HCT116 (cell line): Measurements from ENCODE around the gene CMIP. TPM values are rescaled to one million over a fixed set of nuclear protein-coding genes. Genes with fewer than 3 reads are reported as not detected.

Experiments used
- ATAC-seq: fragments of 200-7000 bp; cut with Tn5 transposase; 2 replicates; pipeline ENCODE4 v1.9.1; 2020; ENCODE audit warnings: mild to moderate bottlenecking, moderate library complexity
- BruUV-seq: library from RNA; stranded (reverse); fragments of 400-500 nt; replicated peaks from 2 replicates; lab custom pipeline; 2021; lab: Mats Ljungman, UMichigan
- CTCF ChIA-PET: fragments of 300-600 bp; sonication (Branson Sonifier 250); formaldehyde crosslinking; loops from one replicate; lab custom pipeline; 2021; ENCODE audit warnings: antibody characterized with exemption; lab: Charles Lee
- POLR2A ChIA-PET: fragments of 300-600, 350-600 bp; sonication (Branson Sonifier 250); formaldehyde crosslinking; loops from one replicate; lab custom pipeline; 2021; ENCODE audit warnings: antibody characterized with exemption; lab: Charles Lee
- RAD21 ChIA-PET, 2 experiments: fragments of 300-600 bp; sonication (Branson Sonifier 250); formaldehyde crosslinking; loops; one replicate each; lab custom pipeline; 2023; ENCODE audit warnings: low total read pairs in 2 of 2; ENCODE audit not compliant: uncharacterized antibody in 2 of 2, unreplicated experiment in 2 of 2, low non-redundant PET in 1 of 2; lab: Charles Lee
- DNase-seq: peaks from one replicate; pipeline ENCODE4 v3.0.0-alpha.2; 2010; ENCODE audit warnings: low read depth, low spot score
- H2AFZ ChIP-seq: fragments of 200-600 bp; shearing (Covaris generic), sonication (generic); 2 replicates; pipeline ENCODE4 v1.6.1; 2017; ENCODE audit warnings: low read depth, mixed run types, mixed read lengths, antibody characterized with exemption, low read length; ENCODE audit not compliant: poor library complexity, severe bottlenecking
- H3K27ac ChIP-seq: 2 replicates; pipeline ENCODE4 v1.5.1; 2012; ENCODE audit warnings: low read depth, low read length
- H3K27me3 ChIP-seq: fragments of 200-600 bp; sonication (generic); 2 replicates; pipeline ENCODE4 v1.6.1; 2016; ENCODE audit warnings: mixed run types, low read length, mixed read lengths; ENCODE audit not compliant: insufficient read depth
- H3K36me3 ChIP-seq, 2 experiments: fragments of 200-500 bp in 1 of 2; fragments of 200-600 bp in 1 of 2; sonication (Bioruptor generic) in 1 of 2; sonication (generic) in 1 of 2; 2 replicates each; pipeline versions ENCODE4 v1.5.1 to v1.6.1; 2014 to 2016; ENCODE audit warnings: low read length in 2 of 2, inconsistent platforms in 1 of 2, mixed read lengths in 1 of 2, mixed run types in 1 of 2; ENCODE audit not compliant: insufficient read depth in 2 of 2, control insufficient read depth in 1 of 2
- H3K4me1 ChIP-seq, 2 experiments: fragments of 200-600 bp in 1 of 2; sonication (generic) in 1 of 2; 2 replicates each; pipeline versions ENCODE4 v1.5.1 to v1.6.1; 2012 to 2017; ENCODE audit warnings: low read length in 2 of 2, inconsistent platforms in 1 of 2, mild to moderate bottlenecking in 1 of 2, mixed read lengths in 1 of 2, mixed run types in 1 of 2, moderate library complexity in 1 of 2; ENCODE audit not compliant: insufficient read depth in 2 of 2, control insufficient read depth in 1 of 2
- H3K4me2 ChIP-seq: fragments of 200-600 bp; sonication (generic); 2 replicates; pipeline ENCODE4 v1.6.1; 2017; ENCODE audit warnings: mixed run types, low read length, mixed read lengths
- H3K4me3 ChIP-seq, 2 experiments: fragments of 200-600 bp in 1 of 2; sonication (generic) in 1 of 2; replicated peaks in 1 of 2; 2 replicates each; pipeline ENCODE4 v1.5.1; 2011 to 2016; ENCODE audit warnings: low read length in 2 of 2, control low read depth in 1 of 2, low read depth in 1 of 2, mild to moderate bottlenecking in 1 of 2, mixed read lengths in 1 of 2, mixed run types in 1 of 2
- H3K79me2 ChIP-seq: fragments of 200-600 bp; sonication (generic); 2 replicates; pipeline ENCODE4 v1.6.1; 2017; ENCODE audit warnings: mild to moderate bottlenecking, mixed run types, low read length, moderate library complexity, mixed read lengths; ENCODE audit not compliant: insufficient read depth
- H3K9ac ChIP-seq: fragments of 200-600 bp; sonication (generic); 2 replicates; pipeline ENCODE4 v1.6.1; 2016; ENCODE audit warnings: low read length, mixed read lengths
- H3K9me2 ChIP-seq: fragments of 200-600 bp; sonication (generic), shearing (Covaris generic); 2 replicates; pipeline ENCODE4 v1.6.1; 2017; ENCODE audit warnings: mixed run types, mild to moderate bottlenecking, moderate library complexity; ENCODE audit not compliant: insufficient read depth
- H3K9me3 ChIP-seq, 2 experiments: fragments of 200-500 bp in 1 of 2; fragments of 200-600 bp in 1 of 2; sonication (Bioruptor generic) in 1 of 2; sonication (generic) in 1 of 2; 2 replicates each; pipeline ENCODE4 v1.6.1; 2014 to 2017; ENCODE audit warnings: low read length in 2 of 2, mixed read lengths in 2 of 2, inconsistent platforms in 1 of 2, low read depth in 1 of 2, mild to moderate bottlenecking in 1 of 2, mixed run types in 1 of 2, moderate library complexity in 1 of 2; ENCODE audit not compliant: control insufficient read depth in 1 of 2, insufficient read depth in 1 of 2
- H4K20me1 ChIP-seq: fragments of 200-600 bp; sonication (generic), shearing (Covaris generic); 2 replicates; pipeline ENCODE4 v1.6.1; 2017; ENCODE audit warnings: mixed run types, mild to moderate bottlenecking, moderate library complexity; ENCODE audit not compliant: insufficient read depth
- CBX3 ChIP-seq: IDR thresholded peaks from 2 replicates; pipeline ENCODE4 v1.6.1; 2012; ENCODE audit warnings: low read depth
- EZH2 ChIP-seq: fragments of 200-600 bp; sonication (generic); IDR thresholded peaks from 2 replicates; pipeline ENCODE4 v1.6.1; 2017; ENCODE audit warnings: antibody characterized with exemption, mixed run types
- JUND ChIP-seq: IDR thresholded peaks from 2 replicates; pipeline ENCODE4 v1.6.1; 2012
- POLR2A ChIP-seq: IDR thresholded peaks from 2 replicates; pipeline ENCODE4 v1.7.0; 2011; ENCODE audit warnings: borderline replicate concordance; ENCODE audit not compliant: insufficient read depth, insufficient read length; ENCODE audit errors: extremely low read depth
- SP1 ChIP-seq: IDR thresholded peaks from 2 replicates; pipeline ENCODE4 v1.6.1; 2012; ENCODE audit warnings: low read depth
- SRF ChIP-seq: IDR thresholded peaks from 2 replicates; pipeline ENCODE4 v1.6.1; 2012; ENCODE audit warnings: low read depth
- YY1 ChIP-seq: IDR thresholded peaks from 2 replicates; pipeline ENCODE4 v1.6.1; 2011; ENCODE audit warnings: low read length, low read depth, moderate library complexity, mild to moderate bottlenecking; ENCODE audit not compliant: insufficient replicate concordance; ENCODE audit errors: extremely low read depth
- intact Hi-C: fragments of 100-400 bp; cut with micrococcal nuclease; formaldehyde crosslinking; loops from 2 replicates; pipeline ENCODE4 v1.10.0; 2022
- total RNA-seq: library from RNA; stranded (reverse); gene quantifications from one replicate; pipeline ENCODE4 v1.2.1, GENCODE V29; 2021; ENCODE audit not compliant: unreplicated experiment

Gene CMIP
- total RNA-seq, 1 experiment from 2014 or later: 64.6 TPM

DNA sequence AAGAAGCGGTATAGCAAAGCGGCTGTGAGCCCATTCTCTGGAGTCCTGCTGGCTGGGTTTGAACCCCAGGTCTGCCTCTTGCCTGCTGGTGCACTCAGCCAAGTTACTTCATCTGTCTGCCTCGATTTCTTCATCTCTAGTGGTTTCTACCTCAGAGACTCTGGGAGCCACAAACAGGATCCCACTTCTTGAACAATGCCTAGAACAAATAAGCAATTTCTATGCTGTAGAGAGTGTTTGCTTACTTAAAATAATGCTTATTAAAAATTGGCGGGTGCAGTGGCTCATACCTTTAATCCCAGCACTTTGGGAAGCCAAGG is 75.5 kb downstream of the CMIP start:
- POLR2A ChIA-PET: interaction anchor here (1.1 kb wide), 1 partner anchor 26 kb away, joined by 3 read pairs; no protein-coding TSS in a partner anchor

DNA sequence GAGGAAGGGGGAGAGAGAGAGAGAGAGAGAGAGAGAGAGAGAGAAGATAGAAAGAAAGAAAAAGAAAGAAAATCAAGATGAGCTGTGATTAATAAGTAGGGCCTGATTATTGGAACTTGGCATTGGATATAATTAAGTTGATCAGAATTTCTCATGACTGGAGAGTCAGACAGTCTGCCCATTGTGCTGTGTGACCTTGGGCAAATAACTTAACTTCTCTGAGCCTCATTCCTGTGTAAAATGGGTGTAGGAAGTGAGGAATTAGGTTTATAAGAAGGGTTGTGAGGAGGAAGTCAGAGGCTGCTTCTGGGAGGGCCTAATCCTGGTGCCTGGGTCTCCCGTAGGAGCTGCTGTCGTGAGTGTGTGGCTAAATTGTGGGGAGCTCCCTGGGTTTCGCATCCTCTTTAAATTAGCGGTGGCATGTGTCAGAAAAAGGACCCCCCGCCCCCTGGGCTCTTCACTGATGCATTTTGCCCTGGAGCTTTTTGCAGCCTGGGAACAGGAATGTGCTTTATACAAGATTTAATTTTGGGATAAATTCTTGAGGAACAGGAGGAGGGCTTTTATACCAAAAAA is 76.0 kb downstream of the CMIP start:
- POLR2A ChIA-PET: interaction anchor here (1.1 kb wide), 1 partner anchor 27 kb away, joined by 3 read pairs; no protein-coding TSS in a partner anchor
- no peak for TF ChIP-seq POLR2A
- no peak for TF ChIP-seq SP1
- TF ChIP-seq SRF: no peak
- RAD21 ChIA-PET: no interaction called here
- ATAC-seq: no peak
- no peaks in the 10 kb centered on the region for H3K9me3 ChIP-seq
- H3K36me3 ChIP-seq: peaks cover 0 to 8% of the 10 kb centered on the region in 2 experiments; a peak in 1 of 4 replicates
- no peaks in the 10 kb centered on the region for H3K9me2 ChIP-seq
- BruUV-seq: no TSS peak
- H3K4me1 ChIP-seq: peaks cover 53 to 83% of the 10 kb centered on the region in 2 experiments
- H3K27ac ChIP-seq: no peak overlapping the region
- CTCF ChIA-PET: no interaction called here
- no peak overlapping the region for H2AFZ ChIP-seq
- H3K27me3 ChIP-seq: no peaks in the 10 kb centered on the region
- no peak overlapping the region for H3K9ac ChIP-seq
- intact Hi-C loops: no loop called here
- peaks cover 94% of the 10 kb centered on the region for H3K79me2 ChIP-seq
- DNase-seq: no peak
- no peak overlapping the region for H3K4me3 ChIP-seq
- H3K4me2 ChIP-seq: no peak overlapping the region
- no peaks in the 10 kb centered on the region; the same call in 1 of the 2 replicates for H4K20me1 ChIP-seq

More for the DNA sequence above, 75.5 kb downstream of the CMIP start:
- no peak overlapping the region for H2AFZ ChIP-seq
- no peak overlapping the region for H3K9ac ChIP-seq
- H3K9me3 ChIP-seq: no peaks in the 10 kb centered on the region
- no peaks in the 10 kb centered on the region for H3K9me2 ChIP-seq
- H3K27me3 ChIP-seq: no peaks in the 10 kb centered on the region
- DNase-seq (no peak), ATAC-seq (no peak)
- TF ChIP-seq CBX3: no peak
- TF ChIP-seq JUND: no peak
- no peak for TF ChIP-seq SP1
- no peak for TF ChIP-seq YY1
- TF ChIP-seq EZH2: no peak
- no peak overlapping the region for H3K4me2 ChIP-seq
- peaks cover 53 to 85% of the 10 kb centered on the region in 2 experiments for H3K4me1 ChIP-seq
- BruUV-seq: no TSS peak
- intact Hi-C loops: no loop called here
- H3K4me3 ChIP-seq: no peak overlapping the region
- peaks cover 94% of the 10 kb centered on the region for H3K79me2 ChIP-seq
- no peak overlapping the region for H3K27ac ChIP-seq
- peaks cover 0 to 8% of the 10 kb centered on the region in 2 experiments; a peak in 1 of 4 replicates for H3K36me3 ChIP-seq
- H4K20me1 ChIP-seq: no peaks in the 10 kb centered on the region; the same call in 1 of the 2 replicates
- CTCF ChIA-PET: no interaction called here
- RAD21 ChIA-PET: no interaction called here
